Measurements from ENCODE around the gene INSYN2B. TPM values are rescaled to one million over a fixed set of nuclear protein-coding genes. Genes with fewer than 3 reads are reported as not detected.

The INSYN2B gene
- total and polyA plus RNA-seq, 2 donors (not counting 1 experiment from before 2014, with no cell fraction given): not detected

- ChIA-PET POLR2A (no interaction called here), CTCF (no interaction called here)
- Histone ChIP-seq H3K9ac (ENCODE audit: low read length) (no peak overlapping the region), H3K4me1 (ENCODE audit: control insufficient read depth in 2 of 2, insufficient read depth in 2 of 2, low read length in 2 of 2) (peaks cover 0 to 7% of the 10 kb centered on the region in 2 donors), H2AFZ (ENCODE audit: insufficient read depth, low read depth, low read length, poor library complexity, severe bottlenecking) (no peak overlapping the region), H3K27me3 (replicated peaks in 1 of 4; ENCODE audit: control extremely low read depth in 1 of 4, control insufficient read depth in 3 of 4, insufficient read depth in 4 of 4, low read length in 3 of 4) (no peaks in the 10 kb centered on the region), H3K36me3 (replicated peaks in 1 of 2; ENCODE audit: control extremely low read depth in 1 of 2, control insufficient read depth in 1 of 2, extremely low read depth in 1 of 2, insufficient read depth in 2 of 2, low read length in 1 of 2) (peaks cover 8 to 47% of the 10 kb centered on the region in 2 experiments), H3K9me3 (ENCODE audit: control extremely low read depth in 1 of 3, control insufficient read depth in 2 of 3, insufficient read depth in 1 of 3, low read length in 2 of 3) (no peaks in the 10 kb centered on the region), H3K27ac (ENCODE audit: low read length in 2 of 2) (no peak overlapping the region), H3K79me2 (ENCODE audit: control insufficient read depth, insufficient read depth, low read length) (peaks cover 28% of the 10 kb centered on the region), H3K4me2 (replicated peaks; ENCODE audit: low read depth, low read length, poor library complexity, severe bottlenecking) (no peak overlapping the region), H4K20me1 (ENCODE audit: control insufficient read depth, insufficient read depth, low read length, poor library complexity, severe bottlenecking) (peaks cover 35% of the 10 kb centered on the region), H3K4me3 (ENCODE audit: control extremely low read depth in 1 of 5, extremely low read depth in 1 of 5, insufficient read depth in 1 of 5, low read depth in 2 of 5, low read length in 4 of 5) (no peak overlapping the region)
- H3K4me1 Mint-ChIP-seq: peaks cover 19% of the 10 kb centered on the region
- DNase-seq: no peak
- no peak overlapping the region for H3K27ac Mint-ChIP-seq
- no peak for TF ChIP-seq EZH2 (IDR thresholded peaks at IDR 0.05; ENCODE audit: borderline replicate concordance, insufficient read depth, low read depth, low read length, poor library complexity, severe bottlenecking)
- WGBS (ENCODE audit: insufficient coverage): 94% methylated on average over 3 of the region's 4 CpGs
- no peaks in the 10 kb centered on the region for H3K27me3 Mint-ChIP-seq
- no peak overlapping the region for H3K4me3 Mint-ChIP-seq
- ATAC-seq (ENCODE audit: low read depth): no peak
- no peaks in the 10 kb centered on the region for H3K9me3 Mint-ChIP-seq (ENCODE audit: insufficient read depth)
- intact Hi-C loops (cut with micrococcal nuclease): no loop called here
Measured at GRCh38 chr5:169897481-169897880, 82.8 kb downstream of the INSYN2B start.

- ChIA-PET CTCF (no interaction called here), POLR2A (no interaction called here)
- H3K4me3 ChIP-seq (ENCODE audit: control extremely low read depth in 1 of 5, extremely low read depth in 1 of 5, insufficient read depth in 1 of 5, low read depth in 2 of 5, low read length in 4 of 5): no peak overlapping the region
- no peak overlapping the region for H2AFZ ChIP-seq (ENCODE audit: insufficient read depth, low read depth, low read length, poor library complexity, severe bottlenecking)
- no peak overlapping the region for H3K4me3 Mint-ChIP-seq
- peaks cover 0 to 7% of the 10 kb centered on the region in 2 donors for H3K4me1 ChIP-seq (ENCODE audit: control insufficient read depth in 2 of 2, insufficient read depth in 2 of 2, low read length in 2 of 2)
- H3K9me3 ChIP-seq (ENCODE audit: control extremely low read depth in 1 of 3, control insufficient read depth in 2 of 3, insufficient read depth in 1 of 3, low read length in 2 of 3): no peaks in the 10 kb centered on the region
- ATAC-seq (ENCODE audit: low read depth): no peak
- no peaks in the 10 kb centered on the region for H3K9me3 Mint-ChIP-seq (ENCODE audit: insufficient read depth)
- intact Hi-C loops (cut with micrococcal nuclease): no loop called here
- H3K4me1 Mint-ChIP-seq: peaks cover 19% of the 10 kb centered on the region
- no peak for DNase-seq
- H3K79me2 ChIP-seq (ENCODE audit: control insufficient read depth, insufficient read depth, low read length): peaks cover 28% of the 10 kb centered on the region
- H3K4me2 ChIP-seq (replicated peaks; ENCODE audit: low read depth, low read length, poor library complexity, severe bottlenecking): no peak overlapping the region
- TF ChIP-seq EZH2 (IDR thresholded peaks at IDR 0.05; ENCODE audit: borderline replicate concordance, insufficient read depth, low read depth, low read length, poor library complexity, severe bottlenecking) (no peak), CTCF (IDR thresholded peaks at IDR 0.05) (no peak)
- H3K27ac ChIP-seq (ENCODE audit: low read length in 2 of 2): no peak overlapping the region
- no peak overlapping the region for H3K27ac Mint-ChIP-seq
- WGBS (ENCODE audit: insufficient coverage): 100% methylated on average over 5 of the region's 7 CpGs
- H3K9ac ChIP-seq (ENCODE audit: low read length): no peak overlapping the region
- no peaks in the 10 kb centered on the region for H3K27me3 ChIP-seq (replicated peaks in 1 of 4; ENCODE audit: control extremely low read depth in 1 of 4, control insufficient read depth in 3 of 4, insufficient read depth in 4 of 4, low read length in 3 of 4)
- H3K27me3 Mint-ChIP-seq: no peaks in the 10 kb centered on the region
- peaks cover 39% of the 10 kb centered on the region for H4K20me1 ChIP-seq (ENCODE audit: control insufficient read depth, insufficient read depth, low read length, poor library complexity, severe bottlenecking)
- H3K36me3 ChIP-seq (replicated peaks in 1 of 2; ENCODE audit: control extremely low read depth in 1 of 2, control insufficient read depth in 1 of 2, extremely low read depth in 1 of 2, insufficient read depth in 2 of 2, low read length in 1 of 2): peaks cover 9 to 34% of the 10 kb centered on the region in 2 experiments
Measured at GRCh38 chr5:169895926-169896325, 84.4 kb downstream of the INSYN2B start.

Data from B cell (primary cell).